ENCODE results near the gene ZNF579.
A peak's percentile ranks its signal among the peaks of the same experiment; 100 is the strongest.
"Not testable (repeated sequence)": the region's sequence is repeated elsewhere in the genome, so short reads cannot be mapped to it uniquely, and the experiment has no call there.

The ZNF579 gene

DNA sequence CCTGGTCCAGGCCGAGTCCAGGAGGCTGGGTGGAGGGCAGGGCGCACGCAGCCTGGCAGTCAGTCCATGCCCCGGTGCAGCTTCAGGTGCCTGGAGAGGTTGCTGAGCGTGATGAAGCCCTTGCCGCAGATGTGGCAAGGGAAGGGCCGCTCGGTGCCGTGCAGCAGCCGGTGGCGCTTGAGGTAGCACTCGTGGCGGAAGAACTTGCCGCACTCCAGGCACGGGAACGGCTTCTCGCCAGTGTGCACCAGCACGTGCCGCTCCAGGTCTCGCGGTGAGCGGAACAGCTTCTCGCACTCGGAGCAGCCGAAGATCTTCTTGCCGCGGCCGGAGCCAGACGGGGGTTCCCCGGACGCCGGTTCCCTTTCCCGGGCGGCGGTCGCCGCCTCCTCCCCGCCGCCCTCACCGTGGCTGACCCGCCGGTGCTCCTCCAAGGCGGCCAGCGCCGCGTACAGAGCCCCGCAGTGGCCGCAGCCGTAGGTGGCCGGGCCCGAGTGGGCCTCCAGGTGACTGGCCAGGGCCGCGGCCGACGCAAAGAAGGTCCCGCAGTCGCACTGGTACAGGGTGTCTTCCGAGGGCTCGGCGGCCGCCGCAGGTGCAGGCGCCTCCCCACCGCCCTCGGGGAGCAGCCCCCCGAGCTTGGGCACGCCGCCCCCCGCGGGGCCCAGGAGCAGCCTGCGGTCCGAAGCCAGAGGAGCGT, 11.9 kb upstream of the ZNF579 start:
- no peak for DNase-seq

DNA sequence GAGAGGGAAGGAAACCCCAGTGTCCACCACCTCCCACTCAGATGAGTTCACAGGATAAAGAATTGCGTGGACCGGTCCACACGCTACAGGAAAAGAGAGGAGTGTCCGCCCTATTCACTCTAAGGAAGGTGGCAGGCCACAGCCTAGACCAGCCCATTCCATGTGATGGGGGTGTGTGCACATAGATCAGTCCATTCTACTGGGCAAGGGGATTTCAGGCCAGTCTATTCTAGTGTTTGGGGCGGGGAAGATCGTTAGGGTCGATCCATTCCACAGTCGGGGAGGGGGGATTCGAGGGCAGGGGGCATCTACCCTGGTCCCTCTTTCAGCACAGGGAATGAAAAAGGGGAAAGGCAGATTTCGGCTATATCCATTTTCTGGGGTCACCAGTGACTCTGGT, 10.9 kb upstream of the ZNF579 start:
- no peak for DNase-seq

DNA sequence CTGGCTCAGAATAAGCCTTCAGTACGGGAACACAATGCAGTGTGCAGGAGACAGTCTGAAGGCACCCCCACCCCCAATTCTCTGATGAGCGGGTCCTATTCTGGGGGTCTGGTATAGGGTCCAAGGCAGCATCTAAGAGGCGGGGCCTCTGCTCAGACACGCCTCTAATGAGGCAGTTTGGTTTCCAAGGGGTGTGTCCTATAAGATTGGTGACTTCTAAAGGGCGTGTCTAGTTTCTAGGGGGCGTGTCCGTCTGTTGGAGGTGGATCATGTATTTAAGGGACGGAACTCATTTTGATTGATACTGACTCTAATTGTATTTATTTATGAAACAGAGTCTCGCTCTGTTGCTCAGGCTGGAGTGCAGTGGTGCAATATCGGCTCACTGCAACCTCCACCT, 10.0 kb upstream of the ZNF579 start:
- DNase-seq = peak; percentile 6

DNA sequence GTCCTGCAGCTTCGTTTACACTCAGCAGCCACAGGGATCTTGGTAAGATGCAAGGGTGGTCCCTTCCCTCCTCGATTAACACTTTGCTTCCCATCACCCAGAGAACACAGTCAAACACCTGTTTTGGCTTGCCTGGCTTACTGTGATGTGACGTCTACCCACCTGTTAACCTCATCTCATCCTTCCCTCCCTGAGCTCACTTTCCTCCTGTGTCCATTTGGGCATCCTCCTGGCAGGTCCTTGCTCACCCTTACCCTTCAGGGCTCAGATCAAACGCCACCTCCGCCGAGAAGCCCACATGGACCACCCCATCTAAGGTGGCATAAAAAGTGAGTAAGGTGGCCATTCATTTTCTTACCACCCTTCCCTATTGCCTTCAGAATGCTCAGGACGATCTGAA, 9.5 kb upstream of the ZNF579 start:
- no peak for DNase-seq

DNA sequence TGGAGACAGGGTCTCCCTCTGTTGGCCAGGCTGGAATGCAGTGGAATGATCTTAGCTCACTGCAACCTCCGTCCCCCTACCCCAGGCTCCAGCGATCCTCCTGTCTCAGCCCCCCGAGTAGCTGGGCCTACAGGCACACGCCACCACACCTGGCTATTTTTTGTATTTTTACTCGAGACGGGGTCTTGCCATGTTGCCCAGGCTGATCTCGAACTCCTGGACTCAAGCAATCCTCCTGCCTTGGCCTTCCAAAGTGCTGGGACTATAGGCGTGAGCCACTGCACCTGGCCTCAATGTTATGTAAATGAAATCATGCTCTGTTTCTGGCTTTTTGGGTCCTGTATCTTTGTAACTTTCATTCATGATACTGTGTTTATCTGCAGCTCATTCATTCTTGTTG, 8.1 kb upstream of the ZNF579 start:
- DNase-seq = no peak

DNA sequence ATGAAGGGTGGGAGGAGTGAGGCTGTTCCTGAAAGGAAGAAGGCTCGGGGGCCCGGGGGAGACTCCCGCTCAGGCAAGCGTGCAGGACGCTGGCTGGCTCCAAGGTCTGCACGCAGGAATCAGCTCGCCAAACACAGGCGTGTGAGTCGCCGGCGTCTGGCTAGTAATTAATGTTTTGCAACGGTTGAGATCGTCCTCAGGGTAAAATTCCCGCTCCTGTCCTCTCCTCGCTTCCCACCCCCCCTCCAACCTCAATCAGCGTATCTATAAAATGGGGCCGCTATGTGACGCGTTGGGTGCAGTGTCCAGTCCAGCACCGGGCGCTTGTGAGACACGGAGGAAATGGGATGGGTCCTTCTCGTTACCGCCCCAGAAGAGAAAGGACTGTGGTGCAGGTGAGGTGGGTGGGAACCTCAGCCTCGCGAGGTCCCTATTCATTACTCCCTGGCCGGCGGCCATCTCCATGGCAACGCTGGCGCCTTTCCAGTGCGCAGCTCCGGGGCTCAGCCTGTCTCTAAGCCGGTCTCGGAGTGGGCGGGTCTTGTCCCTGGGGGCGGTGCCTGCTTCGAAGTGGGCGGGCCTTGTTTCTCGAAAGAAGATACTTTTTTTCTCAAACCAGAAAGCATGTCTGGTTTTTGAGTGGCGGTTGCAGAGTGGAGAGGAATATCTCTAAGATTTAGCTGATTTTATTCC, 6.5 kb upstream of the ZNF579 start:
- DNase-seq = peak; percentile 91

DNA sequence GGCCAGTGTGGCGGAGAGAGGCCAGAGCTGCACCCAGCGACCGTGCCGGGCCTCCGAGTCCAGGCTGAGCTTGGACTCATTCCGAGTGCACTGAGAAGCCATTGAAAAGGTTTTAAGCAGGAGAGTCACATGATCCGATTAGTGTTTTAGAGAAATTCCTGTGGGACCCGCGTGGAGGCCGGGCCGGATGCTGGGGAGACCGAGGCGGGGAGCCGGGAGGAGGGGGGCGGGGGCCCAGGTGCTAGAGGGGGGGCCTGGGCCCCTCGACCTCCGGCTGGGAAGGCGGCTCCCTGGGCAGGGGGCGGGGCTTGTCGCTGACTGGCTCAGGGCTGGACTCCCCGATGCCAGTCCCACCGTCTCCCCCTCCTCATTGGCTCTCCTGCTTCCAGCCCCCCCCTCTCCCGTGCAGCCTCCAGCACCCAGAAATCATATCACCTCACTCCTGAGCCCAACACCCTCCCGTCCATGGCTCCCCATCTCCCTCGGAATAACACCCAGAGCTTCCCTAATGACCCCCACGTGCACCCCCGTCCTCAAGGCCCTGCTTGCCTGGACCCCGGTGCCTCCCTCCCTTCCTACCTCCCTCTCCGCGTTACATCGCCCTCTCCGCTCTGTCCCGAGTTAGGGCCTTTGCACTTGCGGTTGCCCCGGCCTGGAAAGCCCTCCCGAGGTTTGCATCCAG, 5.2 kb upstream of the ZNF579 start:
- DNase-seq = peak; percentile 26

DNA sequence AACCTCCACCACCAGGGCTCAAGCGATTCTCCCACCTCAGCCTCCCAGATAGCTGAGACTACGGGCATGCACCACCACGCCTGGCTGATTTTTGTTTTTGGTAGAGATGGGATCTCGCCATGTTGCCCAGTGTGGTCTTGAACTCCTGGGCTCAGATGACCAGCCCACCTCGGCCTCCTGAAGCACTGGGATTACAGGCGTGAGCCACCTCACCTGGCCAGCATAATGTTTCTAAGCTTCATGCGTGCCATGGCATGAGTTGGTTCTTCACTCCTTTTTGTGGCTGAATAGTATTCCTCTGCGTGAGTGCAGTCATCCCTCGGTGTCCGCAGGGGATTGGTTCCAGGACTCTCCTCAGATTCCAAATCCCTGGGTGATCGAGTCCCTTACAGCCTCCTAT, 4.2 kb upstream of the ZNF579 start:
- no peak for DNase-seq

DNA sequence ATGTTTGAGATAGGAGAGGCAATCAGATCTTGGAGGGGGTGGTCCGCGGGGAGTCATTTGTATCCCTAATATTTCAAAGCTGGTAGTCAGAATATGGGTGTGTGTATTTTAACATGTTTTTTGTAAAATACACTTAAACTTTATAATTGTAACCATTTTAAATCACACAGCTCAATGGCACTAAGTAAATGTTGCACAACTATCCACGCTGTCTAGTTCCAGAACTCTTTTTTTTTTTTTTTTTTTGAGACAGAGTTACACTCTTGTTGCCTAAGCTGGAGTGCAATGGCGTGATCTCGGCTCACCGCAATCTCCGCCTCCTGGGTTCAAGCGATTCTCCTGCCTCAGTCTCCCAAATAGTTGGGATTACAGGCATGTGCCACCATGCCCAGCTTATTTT, 3.2 kb upstream of the ZNF579 start:
- DNase-seq = not testable (repeated sequence)

DNA sequence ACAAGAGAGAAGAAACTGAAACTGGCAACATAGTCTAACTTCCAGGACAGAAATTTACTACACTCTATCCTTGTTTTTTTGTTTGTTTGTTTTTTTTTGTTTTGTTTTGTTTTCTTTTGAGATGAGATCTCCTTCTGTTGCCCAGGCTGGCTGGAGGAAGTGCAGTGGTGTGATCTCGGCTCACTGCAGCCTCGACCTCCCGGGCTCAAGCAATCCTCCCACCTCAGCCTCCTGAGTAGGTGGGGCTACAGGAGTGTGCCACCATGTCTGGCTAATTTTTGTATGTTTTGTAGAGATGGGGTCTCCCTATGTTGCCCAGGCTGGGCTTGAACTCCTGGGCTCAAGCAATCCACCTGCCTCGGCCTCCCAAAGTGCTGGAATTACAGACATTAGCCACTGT, 1.6 kb upstream of the ZNF579 start:
- not testable (repeated sequence) for DNase-seq

DNA sequence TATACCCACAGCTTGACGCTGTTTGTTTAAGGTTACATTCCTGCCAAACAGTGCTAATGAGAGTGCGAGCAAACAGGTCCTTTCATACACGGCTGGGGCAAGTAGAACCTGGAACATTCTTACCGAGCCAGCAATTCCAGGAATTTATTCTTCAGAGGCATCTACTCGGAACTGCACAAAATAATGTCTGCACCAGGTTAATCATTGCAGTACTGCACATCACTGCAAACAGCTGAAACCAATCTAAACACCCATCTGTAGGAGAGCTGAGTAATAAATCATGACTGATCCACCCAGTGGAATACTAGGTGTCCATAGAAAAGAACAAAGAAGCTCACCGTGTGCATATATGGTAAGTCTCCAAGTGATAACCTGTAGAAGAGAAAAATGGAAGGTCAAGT, 1.2 kb upstream of the ZNF579 start:
- DNase-seq = peak; percentile 60

DNA sequence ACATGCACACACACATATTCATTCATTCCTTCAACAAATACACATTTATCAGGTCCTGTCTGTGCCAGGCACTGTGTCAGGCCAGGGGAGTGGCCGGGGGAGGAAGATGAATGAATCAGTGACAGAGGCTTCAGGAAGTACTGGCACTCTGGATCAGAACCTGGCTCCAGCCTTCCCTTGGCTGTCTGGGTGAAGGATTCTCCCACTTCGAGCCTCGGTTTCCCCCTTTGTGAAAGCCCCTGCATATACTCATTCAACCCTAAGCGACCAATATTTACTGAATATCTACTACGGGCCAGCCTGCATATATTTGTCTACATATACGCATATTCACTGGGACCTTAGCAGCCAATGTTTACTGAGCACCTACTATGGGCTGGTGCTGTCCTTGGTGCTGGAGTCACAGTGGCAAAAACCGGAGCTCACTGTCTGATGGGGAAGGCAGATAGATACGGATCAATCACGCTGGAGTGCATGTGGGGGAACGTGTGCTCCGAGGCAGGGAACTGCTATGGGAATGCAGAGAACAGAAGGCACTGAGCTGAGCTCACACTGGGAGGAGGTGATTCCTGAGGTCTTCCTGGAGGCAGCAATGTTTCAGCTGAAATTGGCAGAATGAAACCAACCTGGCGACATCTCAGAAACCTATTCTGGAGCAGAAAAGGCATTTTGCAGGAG, 636 bp upstream of the ZNF579 start:
- no peak for DNase-seq

DNA sequence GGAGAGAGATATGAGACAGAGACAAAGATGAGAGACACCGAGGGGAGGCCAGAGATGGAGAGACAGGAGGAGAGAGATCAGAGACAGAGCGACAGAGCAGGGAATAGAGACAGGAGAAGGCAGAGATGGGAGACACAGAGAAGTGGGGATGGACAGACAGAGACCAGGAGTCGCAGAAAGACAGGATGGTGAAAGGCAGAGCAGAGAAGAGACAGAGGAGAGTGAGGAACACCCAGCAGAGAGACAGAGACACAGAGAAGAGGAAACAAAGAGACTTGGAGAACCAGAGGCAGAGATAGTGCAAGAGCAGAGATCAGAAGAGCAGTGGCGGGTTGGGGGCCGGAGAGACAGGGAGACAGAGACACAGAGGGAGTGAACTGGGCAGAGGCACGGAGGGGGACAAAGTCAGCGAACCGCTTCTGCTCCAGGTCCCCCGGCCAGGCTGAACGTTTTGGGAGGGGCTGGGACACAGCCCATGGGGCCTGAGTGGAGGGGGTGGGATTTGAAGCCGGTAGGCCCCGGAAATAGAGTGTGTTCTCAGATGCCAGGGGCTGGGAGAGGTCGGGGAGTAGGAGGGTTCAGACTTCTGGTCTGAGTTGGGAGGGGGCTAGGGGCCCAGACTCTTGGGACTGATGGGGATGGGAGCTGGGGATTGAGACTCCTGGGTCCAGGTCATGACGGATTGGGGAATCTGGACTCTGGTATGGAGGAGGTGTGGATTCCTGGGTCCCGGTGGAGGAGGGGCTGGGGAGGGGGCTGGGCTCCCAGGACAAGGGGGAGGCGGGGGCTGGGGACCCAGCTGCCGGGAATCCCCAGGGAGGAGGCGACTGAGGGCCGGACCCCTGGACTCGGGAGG, 654 bp downstream of the ZNF579 start:
- DNase-seq = no peak

DNA sequence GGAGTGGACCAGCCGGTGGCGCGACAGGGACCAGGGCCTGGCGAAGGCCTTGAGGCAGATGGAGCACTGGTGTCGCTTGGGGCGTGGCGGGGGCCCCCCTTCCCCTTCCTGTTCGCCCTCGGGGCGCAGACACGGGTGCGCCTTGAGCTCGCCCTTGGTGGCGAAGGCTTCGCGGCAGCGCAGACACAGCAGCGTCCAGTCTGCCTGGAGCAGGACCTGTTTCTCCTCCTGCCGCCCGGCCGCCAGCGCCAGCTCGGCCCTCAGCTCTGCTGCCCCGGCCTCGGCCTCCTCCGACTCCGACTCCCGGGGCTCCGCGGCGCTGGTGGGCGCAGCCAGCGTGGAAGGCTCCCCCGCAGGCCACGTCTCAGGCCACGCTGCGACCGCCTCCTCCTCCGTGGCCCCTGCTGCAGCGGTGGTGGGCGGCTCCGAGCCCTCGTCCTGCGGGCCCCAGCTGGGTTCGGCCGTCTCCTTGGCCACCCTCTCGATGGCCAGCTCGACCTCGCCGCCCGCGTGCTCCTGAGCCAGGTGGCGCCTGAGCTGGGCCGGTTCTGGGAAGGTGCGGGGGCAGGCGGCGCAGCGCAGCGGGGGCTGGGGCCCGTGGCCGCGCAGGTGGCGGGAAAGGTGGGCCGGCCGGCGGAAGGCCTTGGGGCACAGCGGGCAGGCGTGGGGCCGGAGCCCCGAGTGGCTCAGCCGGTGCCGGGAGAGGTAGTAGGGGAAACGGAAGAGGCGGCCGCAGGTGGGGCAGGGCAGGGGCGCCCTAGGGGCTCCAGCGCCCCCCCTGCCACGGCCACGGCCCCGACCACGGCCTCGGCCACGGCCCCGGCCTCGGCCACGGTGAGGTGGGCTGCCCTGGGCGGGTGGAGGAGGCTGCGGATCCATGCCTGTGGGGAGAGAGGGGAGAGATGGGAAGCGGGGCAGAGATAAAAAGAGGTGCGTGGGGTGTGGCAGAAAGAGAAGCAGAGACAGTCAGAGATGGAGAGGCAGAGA, 1.6 kb downstream of the ZNF579 start:
- no peak for DNase-seq

DNA sequence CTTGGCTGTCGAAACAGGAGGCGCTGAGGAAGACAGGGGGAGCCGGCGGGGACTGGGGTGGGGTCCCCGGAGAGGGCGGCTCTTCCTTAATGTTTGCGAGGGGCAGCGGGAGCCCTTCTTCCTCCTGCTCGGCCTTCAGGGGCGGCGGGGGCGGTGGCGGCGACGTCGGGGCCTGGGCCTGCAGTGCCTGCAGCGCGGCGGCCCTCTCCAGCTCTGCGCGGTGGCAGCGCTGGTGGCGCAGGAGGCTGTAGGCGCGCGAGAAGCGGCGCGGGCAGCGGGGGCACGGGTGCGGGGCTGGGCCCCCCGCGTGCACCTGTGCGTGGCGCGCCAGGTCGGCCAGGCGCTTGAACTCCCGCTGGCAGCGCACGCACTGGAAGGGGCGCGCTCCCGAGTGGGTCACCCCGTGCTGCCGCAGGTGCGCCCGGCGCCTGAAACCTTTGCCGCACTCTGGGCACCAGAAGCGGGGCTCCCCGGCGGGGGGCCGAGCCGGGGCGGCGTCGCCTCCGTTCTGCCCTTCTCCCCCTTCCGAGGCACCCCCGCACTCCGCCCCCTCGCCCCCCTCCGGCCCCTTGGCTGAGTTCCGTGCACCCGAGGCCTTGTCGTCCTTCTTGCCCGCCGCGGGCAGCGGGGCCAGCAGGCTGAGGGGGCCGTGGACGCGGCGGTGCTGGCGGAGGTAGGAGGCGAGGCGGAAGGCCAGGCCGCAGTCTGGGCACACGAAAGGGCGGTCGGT, 2.5 kb downstream of the ZNF579 start:
- DNase-seq = no peak

DNA sequence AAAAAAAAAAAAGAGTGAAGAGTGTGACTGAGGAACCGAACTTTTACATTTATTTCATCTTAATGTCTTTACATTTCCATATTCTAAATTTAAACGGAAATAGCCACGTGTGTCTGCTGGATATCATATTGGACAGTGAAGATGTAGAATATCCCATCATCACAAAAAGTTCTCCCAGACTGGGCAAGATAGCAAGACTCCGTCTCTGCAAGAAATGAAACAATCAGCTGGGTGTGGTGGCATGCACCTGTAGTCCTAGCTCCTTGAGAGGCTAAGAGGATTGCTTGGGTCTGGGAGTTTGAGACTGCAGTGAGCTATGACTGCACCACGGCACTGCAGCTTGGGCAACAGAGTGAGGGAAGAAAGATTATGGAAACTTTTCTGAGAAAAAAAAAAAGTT, 3.9 kb downstream of the ZNF579 start:
- no peak for DNase-seq

DNA sequence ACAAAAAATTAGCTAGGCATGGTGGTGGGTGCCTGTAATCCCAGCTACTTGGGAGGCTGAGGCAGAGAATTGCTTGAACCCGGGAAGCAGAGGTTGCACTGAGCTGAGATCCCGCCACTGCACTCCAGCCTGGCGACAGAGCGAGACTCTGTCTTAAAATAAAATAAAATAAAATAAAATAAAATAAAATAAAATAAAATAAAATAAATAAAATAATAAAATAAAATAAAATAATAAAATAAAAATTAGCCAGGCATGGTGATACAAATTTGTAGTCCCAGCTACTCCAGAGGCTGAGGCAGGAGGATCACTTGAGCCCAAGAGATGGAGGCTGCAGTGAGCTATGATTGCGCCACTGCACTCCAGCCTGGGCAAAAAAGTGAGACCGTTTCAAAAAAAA, 6.7 kb downstream of the ZNF579 start:
- not testable (repeated sequence) for DNase-seq

DNA sequence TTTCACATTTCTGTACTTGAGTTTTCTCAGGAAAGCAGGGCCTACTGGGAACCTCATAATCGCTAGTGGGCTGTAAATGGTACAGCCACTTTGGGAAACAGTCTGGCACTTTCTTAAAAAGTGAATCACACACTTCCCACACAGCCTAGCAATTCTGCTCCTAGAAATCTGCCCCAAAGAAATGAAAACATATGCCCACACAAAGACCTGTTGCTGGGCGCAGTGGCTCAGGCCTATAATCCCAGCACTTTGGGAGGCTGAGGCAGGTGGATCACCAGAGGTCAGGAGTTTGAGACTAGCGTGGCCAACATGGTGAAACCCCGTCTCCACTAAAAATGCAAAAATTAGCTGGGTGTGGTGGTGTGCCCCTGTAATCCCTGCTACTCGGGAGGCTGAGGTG, 11.2 kb downstream of the ZNF579 start:
- not testable (repeated sequence) for DNase-seq

DNA sequence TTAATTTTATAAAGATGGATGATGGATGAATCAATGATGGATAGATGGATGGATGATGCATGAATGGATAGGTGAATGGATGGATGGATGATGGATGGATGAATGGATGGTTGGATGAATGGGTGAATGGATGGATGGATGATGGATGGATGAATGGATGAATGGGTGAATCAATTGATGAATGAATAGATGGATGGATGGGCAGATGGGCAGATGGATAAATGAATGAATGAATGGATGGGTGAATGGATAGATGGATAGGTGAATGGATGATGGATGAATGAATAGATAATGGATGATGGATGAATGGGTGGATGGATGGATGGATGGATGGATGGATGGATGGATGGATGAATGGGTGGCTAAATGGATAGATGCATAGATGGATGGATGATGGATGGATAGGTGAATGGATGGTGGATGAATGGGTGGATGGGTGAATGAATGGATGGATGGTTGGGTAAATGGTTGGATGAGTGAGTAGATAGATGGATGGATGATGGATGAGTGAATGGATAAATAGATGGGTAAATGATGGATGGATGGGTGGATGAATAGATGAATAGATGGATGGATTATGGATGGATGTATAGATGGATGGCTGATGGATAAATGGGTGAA, 12.8 kb downstream of the ZNF579 start:
- no peak for DNase-seq

DNA sequence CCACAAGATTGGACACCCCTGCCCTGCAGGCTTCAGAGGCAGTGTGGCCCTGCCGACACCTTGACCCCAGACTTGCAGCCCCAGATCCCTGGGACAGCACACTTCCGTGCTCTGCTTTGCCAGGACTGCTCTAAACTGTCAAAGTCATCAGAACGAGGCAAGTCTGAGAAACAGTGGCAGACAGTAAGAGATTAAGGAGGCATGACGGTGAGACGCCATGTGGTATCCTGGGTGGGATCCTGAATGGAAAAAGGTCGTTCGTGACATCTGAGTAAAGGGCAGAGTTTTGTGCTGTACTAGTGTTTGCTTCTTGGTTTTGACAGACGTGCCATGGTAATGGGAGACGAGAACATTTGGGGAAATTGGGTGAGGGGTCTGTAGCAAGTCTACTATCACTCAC, 13.8 kb downstream of the ZNF579 start:
- DNase-seq = no peak
